HCT116 (cell line): ENCODE results near the gene CHRNG. TPM values are rescaled to one million over a fixed set of nuclear protein-coding genes. Genes with fewer than 3 reads are reported as not detected.

ENCODE experiments used
- ATAC-seq: fragments of 200-7000 bp; cut with Tn5 transposase; 2 replicates; pipeline ENCODE4 v1.9.1; 2020; ENCODE audit warnings: mild to moderate bottlenecking, moderate library complexity
- BruUV-seq: library from RNA; stranded (reverse); fragments of 400-500 nt; replicated peaks from 2 replicates; lab custom pipeline; 2021; lab: Mats Ljungman, UMichigan
- CTCF ChIA-PET: fragments of 300-600 bp; sonication (Branson Sonifier 250); formaldehyde crosslinking; loops from one replicate; lab custom pipeline; 2021; ENCODE audit warnings: antibody characterized with exemption; lab: Charles Lee
- POLR2A ChIA-PET: fragments of 300-600, 350-600 bp; sonication (Branson Sonifier 250); formaldehyde crosslinking; loops from one replicate; lab custom pipeline; 2021; ENCODE audit warnings: antibody characterized with exemption; lab: Charles Lee
- RAD21 ChIA-PET, 2 experiments: fragments of 300-600 bp; sonication (Branson Sonifier 250); formaldehyde crosslinking; loops; one replicate each; lab custom pipeline; 2023; ENCODE audit warnings: low total read pairs in 2 of 2; ENCODE audit not compliant: uncharacterized antibody in 2 of 2, unreplicated experiment in 2 of 2, low non-redundant PET in 1 of 2; lab: Charles Lee
- DNase-seq: peaks from one replicate; pipeline ENCODE4 v3.0.0-alpha.2; 2010; ENCODE audit warnings: low read depth, low spot score
- H2AFZ ChIP-seq: fragments of 200-600 bp; shearing (Covaris generic), sonication (generic); 2 replicates; pipeline ENCODE4 v1.6.1; 2017; ENCODE audit warnings: low read depth, mixed run types, mixed read lengths, antibody characterized with exemption, low read length; ENCODE audit not compliant: poor library complexity, severe bottlenecking
- H3K27ac ChIP-seq: 2 replicates; pipeline ENCODE4 v1.5.1; 2012; ENCODE audit warnings: low read depth, low read length
- H3K27me3 ChIP-seq: fragments of 200-600 bp; sonication (generic); 2 replicates; pipeline ENCODE4 v1.6.1; 2016; ENCODE audit warnings: mixed run types, low read length, mixed read lengths; ENCODE audit not compliant: insufficient read depth
- H3K36me3 ChIP-seq, 2 experiments: fragments of 200-500 bp in 1 of 2; fragments of 200-600 bp in 1 of 2; sonication (Bioruptor generic) in 1 of 2; sonication (generic) in 1 of 2; 2 replicates each; pipeline versions ENCODE4 v1.5.1 to v1.6.1; 2014 to 2016; ENCODE audit warnings: low read length in 2 of 2, inconsistent platforms in 1 of 2, mixed read lengths in 1 of 2, mixed run types in 1 of 2; ENCODE audit not compliant: insufficient read depth in 2 of 2, control insufficient read depth in 1 of 2
- H3K4me1 ChIP-seq, 2 experiments: fragments of 200-600 bp in 1 of 2; sonication (generic) in 1 of 2; 2 replicates each; pipeline versions ENCODE4 v1.5.1 to v1.6.1; 2012 to 2017; ENCODE audit warnings: low read length in 2 of 2, inconsistent platforms in 1 of 2, mild to moderate bottlenecking in 1 of 2, mixed read lengths in 1 of 2, mixed run types in 1 of 2, moderate library complexity in 1 of 2; ENCODE audit not compliant: insufficient read depth in 2 of 2, control insufficient read depth in 1 of 2
- H3K4me2 ChIP-seq: fragments of 200-600 bp; sonication (generic); 2 replicates; pipeline ENCODE4 v1.6.1; 2017; ENCODE audit warnings: mixed run types, low read length, mixed read lengths
- H3K4me3 ChIP-seq, 2 experiments: fragments of 200-600 bp in 1 of 2; sonication (generic) in 1 of 2; replicated peaks in 1 of 2; 2 replicates each; pipeline ENCODE4 v1.5.1; 2011 to 2016; ENCODE audit warnings: low read length in 2 of 2, control low read depth in 1 of 2, low read depth in 1 of 2, mild to moderate bottlenecking in 1 of 2, mixed read lengths in 1 of 2, mixed run types in 1 of 2
- H3K79me2 ChIP-seq: fragments of 200-600 bp; sonication (generic); 2 replicates; pipeline ENCODE4 v1.6.1; 2017; ENCODE audit warnings: mild to moderate bottlenecking, mixed run types, low read length, moderate library complexity, mixed read lengths; ENCODE audit not compliant: insufficient read depth
- H3K9ac ChIP-seq: fragments of 200-600 bp; sonication (generic); 2 replicates; pipeline ENCODE4 v1.6.1; 2016; ENCODE audit warnings: low read length, mixed read lengths
- H3K9me2 ChIP-seq: fragments of 200-600 bp; sonication (generic), shearing (Covaris generic); 2 replicates; pipeline ENCODE4 v1.6.1; 2017; ENCODE audit warnings: mixed run types, mild to moderate bottlenecking, moderate library complexity; ENCODE audit not compliant: insufficient read depth
- H3K9me3 ChIP-seq, 2 experiments: fragments of 200-500 bp in 1 of 2; fragments of 200-600 bp in 1 of 2; sonication (Bioruptor generic) in 1 of 2; sonication (generic) in 1 of 2; 2 replicates each; pipeline ENCODE4 v1.6.1; 2014 to 2017; ENCODE audit warnings: low read length in 2 of 2, mixed read lengths in 2 of 2, inconsistent platforms in 1 of 2, low read depth in 1 of 2, mild to moderate bottlenecking in 1 of 2, mixed run types in 1 of 2, moderate library complexity in 1 of 2; ENCODE audit not compliant: control insufficient read depth in 1 of 2, insufficient read depth in 1 of 2
- H4K20me1 ChIP-seq: fragments of 200-600 bp; sonication (generic), shearing (Covaris generic); 2 replicates; pipeline ENCODE4 v1.6.1; 2017; ENCODE audit warnings: mixed run types, mild to moderate bottlenecking, moderate library complexity; ENCODE audit not compliant: insufficient read depth
- ATF3 ChIP-seq: IDR thresholded peaks from 2 replicates; pipeline ENCODE4 v1.6.1; 2012
- EGR1 ChIP-seq: IDR thresholded peaks from 2 replicates; pipeline ENCODE4 v1.6.1; 2012; ENCODE audit warnings: low read depth
- RAD21 ChIP-seq: IDR thresholded peaks from 2 replicates; pipeline ENCODE4 v1.6.1; 2012; ENCODE audit warnings: low read depth, mild to moderate bottlenecking
- SRF ChIP-seq: IDR thresholded peaks from 2 replicates; pipeline ENCODE4 v1.6.1; 2012; ENCODE audit warnings: low read depth
- ZFX ChIP-seq: fragments of 450-650 bp; IDR thresholded peaks from 2 replicates; pipeline ENCODE4 v1.6.1; 2017
- intact Hi-C: fragments of 100-400 bp; cut with micrococcal nuclease; formaldehyde crosslinking; loops from 2 replicates; pipeline ENCODE4 v1.10.0; 2022
- total RNA-seq: library from RNA; stranded (reverse); gene quantifications from one replicate; pipeline ENCODE4 v1.2.1, GENCODE V29; 2021; ENCODE audit not compliant: unreplicated experiment
- TF ChIP-seq, protein P1 (sequence below): IDR thresholded peaks from 2 replicates; pipeline ENCODE4 v1.6.1; 2012
- TF ChIP-seq, protein P2 (sequence below): IDR thresholded peaks from 2 replicates; pipeline ENCODE4 v1.6.1; 2011; ENCODE audit warnings: mild to moderate bottlenecking, low read length, moderate library complexity; ENCODE audit not compliant: insufficient replicate concordance; ENCODE audit errors: extremely low read depth

Gene CHRNG
- total RNA-seq, 1 experiment from 2014 or later: not detected

DNA sequence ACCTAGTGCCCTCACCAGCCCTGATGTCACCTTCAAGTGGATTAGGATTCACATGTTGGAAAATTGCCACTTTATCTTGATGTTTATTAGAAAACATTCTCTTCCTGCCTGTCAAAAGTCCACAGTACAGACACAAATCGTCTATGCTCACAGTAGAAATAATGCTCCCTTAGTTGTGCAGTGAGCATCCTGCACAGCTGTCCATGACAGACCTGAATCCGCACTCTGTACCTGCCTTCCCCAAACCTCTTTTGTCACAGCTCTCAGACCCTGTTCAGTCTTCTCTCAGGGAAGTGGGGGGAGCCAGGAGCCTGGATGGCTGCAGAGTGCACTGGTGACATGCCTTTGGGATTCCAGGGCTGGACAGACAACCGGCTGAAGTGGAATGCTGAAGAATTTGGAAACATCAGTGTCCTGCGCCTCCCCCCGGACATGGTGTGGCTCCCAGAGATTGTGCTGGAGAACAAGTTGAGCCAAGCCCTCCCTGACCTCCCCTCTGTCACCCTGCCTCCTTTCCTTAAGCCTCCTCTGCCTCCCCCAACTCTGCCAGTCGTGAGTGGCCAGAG, 11.5 kb upstream of the CHRNG start:
- no peak overlapping the region for H3K27ac ChIP-seq
- H3K36me3 ChIP-seq: no peaks in the 10 kb centered on the region

More for the DNA sequence above, 11.5 kb upstream of the CHRNG start:
- TF ChIP-seq ZFX (no peak), SRF (no peak), EGR1 (no peak), ATF3 (no peak), RAD21 (no peak)
- TF ChIP-seq, protein P1, sequence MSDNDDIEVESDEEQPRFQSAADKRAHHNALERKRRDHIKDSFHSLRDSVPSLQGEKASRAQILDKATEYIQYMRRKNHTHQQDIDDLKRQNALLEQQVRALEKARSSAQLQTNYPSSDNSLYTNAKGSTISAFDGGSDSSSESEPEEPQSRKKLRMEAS: no peak
- TF ChIP-seq, protein P2, sequence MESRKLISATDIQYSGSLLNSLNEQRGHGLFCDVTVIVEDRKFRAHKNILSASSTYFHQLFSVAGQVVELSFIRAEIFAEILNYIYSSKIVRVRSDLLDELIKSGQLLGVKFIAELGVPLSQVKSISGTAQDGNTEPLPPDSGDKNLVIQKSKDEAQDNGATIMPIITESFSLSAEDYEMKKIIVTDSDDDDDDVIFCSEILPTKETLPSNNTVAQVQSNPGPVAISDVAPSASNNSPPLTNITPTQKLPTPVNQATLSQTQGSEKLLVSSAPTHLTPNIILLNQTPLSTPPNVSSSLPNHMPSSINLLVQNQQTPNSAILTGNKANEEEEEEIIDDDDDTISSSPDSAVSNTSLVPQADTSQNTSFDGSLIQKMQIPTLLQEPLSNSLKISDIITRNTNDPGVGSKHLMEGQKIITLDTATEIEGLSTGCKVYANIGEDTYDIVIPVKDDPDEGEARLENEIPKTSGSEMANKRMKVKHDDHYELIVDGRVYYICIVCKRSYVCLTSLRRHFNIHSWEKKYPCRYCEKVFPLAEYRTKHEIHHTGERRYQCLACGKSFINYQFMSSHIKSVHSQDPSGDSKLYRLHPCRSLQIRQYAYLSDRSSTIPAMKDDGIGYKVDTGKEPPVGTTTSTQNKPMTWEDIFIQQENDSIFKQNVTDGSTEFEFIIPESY: no peak
- Histone ChIP-seq H2AFZ (no peak overlapping the region), H3K27me3 (no peaks in the 10 kb centered on the region), H3K4me2 (no peak overlapping the region), H3K9ac (no peak overlapping the region), H3K79me2 (no peaks in the 10 kb centered on the region), H4K20me1 (no peaks in the 10 kb centered on the region), H3K9me2 (no peaks in the 10 kb centered on the region), H3K9me3 (no peaks in the 10 kb centered on the region), H3K4me3 (no peak overlapping the region), H3K4me1 (peaks cover 0 to 6% of the 10 kb centered on the region in 2 experiments; a peak in 1 of 4 replicates)
- ChIA-PET POLR2A (no interaction called here), RAD21 (no interaction called here), CTCF (no interaction called here)
- DNase-seq (no peak), ATAC-seq (no peak)
- intact Hi-C loops: loop anchor here (10.0 kb wide), 1 partner anchor 183 kb away; no protein-coding TSS in a partner anchor
- no TSS peak for BruUV-seq
